Activated CD8-positive, alpha-beta T cell treated with anti-CD3 and anti-CD28 coated beads, Interleukin-2, amount 10 ng/mL, durations not matched to agents 7 days and 5 days (primary cell): ENCODE data around the gene KIAA0753. TPM values are rescaled to one million over a fixed set of nuclear protein-coding genes. Genes with fewer than 3 reads are reported as not detected.

Experiments
- ATAC-seq: fragments of 150-1000 bp; cut with Tn5 transposase; one replicate; pipeline ENCODE4 v1.10.0; 2021; ENCODE audit warnings: moderate library complexity
- CTCF ChIA-PET: fragments of 350-600 bp; sonication (Branson Sonifier 250); formaldehyde crosslinking; loops from one replicate; lab custom pipeline; 2021; ENCODE audit warnings: antibody characterized with exemption; lab: Charles Lee
- POLR2A ChIA-PET: fragments of 350-600 bp; sonication (Branson Sonifier 250); formaldehyde crosslinking; loops from one replicate; lab custom pipeline; 2021; ENCODE audit warnings: antibody characterized with exemption; lab: Charles Lee
- DNase-seq: peaks from one replicate; pipeline ENCODE4 v3.0.0-alpha.2; 2020
- H3K27ac Mint-ChIP-seq: one replicate; pipeline ENCODE4 v1.8.0; 2021; ENCODE audit warnings: mild to moderate bottlenecking, mixed read lengths
- H3K27me3 Mint-ChIP-seq: one replicate; pipeline ENCODE4 v1.8.0; 2021; ENCODE audit warnings: low read depth, mixed read lengths
- H3K36me3 Mint-ChIP-seq: one replicate; pipeline ENCODE4 v1.8.0; 2021; ENCODE audit warnings: low read depth, mixed read lengths
- H3K4me1 Mint-ChIP-seq: one replicate; pipeline ENCODE4 v1.8.0; 2021; ENCODE audit warnings: low read depth, mixed read lengths
- H3K4me3 Mint-ChIP-seq: one replicate; pipeline ENCODE4 v1.8.0; 2021; ENCODE audit warnings: mild to moderate bottlenecking, mixed read lengths
- H3K9me3 Mint-ChIP-seq: one replicate; pipeline ENCODE4 v1.8.0; 2022; ENCODE audit warnings: mixed read lengths; ENCODE audit not compliant: insufficient read depth
- microRNA-seq: library from miRNA; unstranded; fragments of <30 nt; microRNA quantifications from one replicate; pipeline ENCODE4 v1.2.0, GENCODE V29; 2022
- total RNA-seq, 2 experiments: library from RNA; stranded (reverse); gene quantifications; one replicate each; pipeline ENCODE4 v1.2.3, GENCODE V29; 2021

KIAA0753 gene
- total RNA-seq, 2 experiments from 2014 or later: 14.0 to 19.5 TPM

DNA sequence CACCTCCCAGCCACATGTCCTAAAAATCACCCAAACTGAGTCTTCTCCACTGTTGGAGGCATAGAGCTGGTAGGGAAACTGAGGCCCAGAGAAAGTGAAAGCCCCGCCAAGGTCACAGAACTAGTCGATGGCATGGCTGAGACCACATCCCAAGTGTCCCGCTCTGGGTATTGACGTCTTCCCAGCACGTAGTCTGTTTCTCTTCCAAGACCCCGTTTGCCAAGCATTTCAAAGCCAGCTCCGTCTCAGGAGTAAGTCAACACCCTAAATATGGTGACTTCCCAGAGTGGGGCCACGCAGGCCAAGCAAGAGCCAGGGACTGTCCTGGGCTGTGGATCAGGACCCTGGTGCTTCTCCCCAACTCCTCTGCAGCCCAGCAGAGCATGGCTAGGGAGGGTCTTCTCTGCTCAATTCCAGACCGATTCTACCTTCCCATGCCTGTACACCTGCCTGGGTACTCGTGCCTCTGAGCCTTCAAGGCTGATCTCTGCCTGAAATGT is 103.9 kb downstream of the KIAA0753 start:
- Mint-ChIP-seq H3K4me3 (no peak overlapping the region), H3K27ac (no peak overlapping the region), H3K9me3 (no peaks in the 10 kb centered on the region), H3K27me3 (peaks cover 3% of the 10 kb centered on the region), H3K36me3 (no peaks in the 10 kb centered on the region), H3K4me1 (no peaks in the 10 kb centered on the region)
- DNase-seq: no peak
- POLR2A ChIA-PET: interaction anchor here (0.6 kb wide), 1 partner anchor 137 kb away, joined by 3 read pairs; no protein-coding TSS in a partner anchor
- ATAC-seq: no peak
- CTCF ChIA-PET: no interaction called here

DNA sequence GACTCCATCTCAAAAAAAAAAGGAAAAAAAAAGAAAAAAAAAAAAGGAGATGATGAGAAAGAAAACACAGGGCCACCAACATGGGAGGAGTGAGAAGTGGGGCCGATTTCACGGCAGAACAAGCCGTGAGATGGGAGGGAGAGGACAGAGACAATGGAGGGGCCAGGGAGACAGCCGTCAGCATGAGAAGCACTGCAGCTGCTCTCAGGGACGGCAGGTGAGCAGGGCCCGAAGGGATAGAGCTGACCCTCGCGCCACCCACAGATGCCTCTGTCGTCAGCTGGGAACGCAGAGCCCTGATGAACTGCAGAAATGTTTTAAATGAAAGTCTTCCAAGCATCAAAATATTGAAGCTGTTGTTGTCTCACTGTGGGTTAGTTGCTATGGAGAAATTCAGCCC is 104.5 kb downstream of the KIAA0753 start:
- Mint-ChIP-seq H3K36me3 (no peaks in the 10 kb centered on the region), H3K4me1 (no peaks in the 10 kb centered on the region), H3K27me3 (no peaks in the 10 kb centered on the region), H3K27ac (no peak overlapping the region), H3K9me3 (no peaks in the 10 kb centered on the region), H3K4me3 (no peak overlapping the region)
- CTCF ChIA-PET: no interaction called here
- DNase-seq (no peak), ATAC-seq (no peak)
- POLR2A ChIA-PET: interaction anchor here (0.6 kb wide), 1 partner anchor 137 kb away, joined by 3 read pairs; no protein-coding TSS in a partner anchor

GRCh38 chr17:6534846-6535514 is 105.5 kb downstream of the KIAA0753 start:
- no peak overlapping the region for H3K4me3 Mint-ChIP-seq
- ATAC-seq (no peak), DNase-seq (no peak)
- H3K4me1 Mint-ChIP-seq: no peaks in the 10 kb centered on the region
- H3K27ac Mint-ChIP-seq: no peak overlapping the region
- ChIA-PET CTCF (no interaction called here), POLR2A (no interaction called here)
- no peaks in the 10 kb centered on the region for H3K27me3 Mint-ChIP-seq
- H3K9me3 Mint-ChIP-seq: no peaks in the 10 kb centered on the region
- H3K36me3 Mint-ChIP-seq: no peaks in the 10 kb centered on the region

DNA sequence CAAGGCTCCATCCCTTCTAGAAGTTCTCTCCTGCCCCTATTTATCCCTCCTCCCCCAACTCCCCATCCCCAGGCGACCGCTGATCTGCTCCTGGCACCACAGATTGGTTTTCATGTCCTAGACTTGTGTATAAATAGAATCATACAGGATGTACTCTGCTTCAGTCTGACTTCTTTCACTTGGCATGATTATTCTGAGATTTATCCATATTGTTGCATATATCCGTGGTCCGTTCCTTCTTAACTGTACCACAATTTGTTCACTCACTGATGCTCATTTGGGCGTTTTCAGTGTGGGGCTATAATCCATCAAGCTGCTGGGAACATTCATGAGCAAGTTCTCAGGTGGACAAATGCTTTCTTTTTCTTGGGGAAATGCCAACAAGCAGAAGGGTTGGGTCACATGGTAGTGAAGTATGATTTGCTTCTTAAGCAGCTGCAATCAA is 108.0 kb downstream of the KIAA0753 start:
- ChIA-PET CTCF (interaction anchor here (1.3 kb wide), 1 partner anchor 60 kb away, joined by 3 read pairs; no protein-coding TSS in a partner anchor), POLR2A (no interaction called here)
- Mint-ChIP-seq H3K4me3 (no peak overlapping the region), H3K27ac (no peak overlapping the region), H3K9me3 (no peaks in the 10 kb centered on the region), H3K36me3 (no peaks in the 10 kb centered on the region), H3K27me3 (no peaks in the 10 kb centered on the region), H3K4me1 (no peaks in the 10 kb centered on the region)
- DNase-seq: no peak
- no peak for ATAC-seq

DNA sequence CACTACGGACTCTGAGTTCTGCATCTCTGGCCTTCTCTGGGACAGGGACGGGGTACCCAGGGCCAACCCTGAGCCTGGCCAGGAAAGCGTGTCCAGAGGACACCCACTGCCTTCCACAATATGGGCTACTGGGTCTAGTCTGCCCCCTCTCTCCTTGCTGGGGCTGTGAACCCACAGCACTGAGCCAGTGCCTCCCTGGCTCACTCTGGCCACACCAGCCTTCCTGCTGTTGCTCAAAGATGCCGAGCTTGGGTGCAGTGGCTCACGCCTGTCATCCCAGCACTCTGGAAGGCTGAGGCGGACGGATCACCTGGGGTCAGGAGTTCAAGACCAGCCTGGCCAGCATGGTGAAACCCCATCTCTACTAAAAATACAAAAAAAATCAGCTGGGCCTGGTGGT is 108.9 kb downstream of the KIAA0753 start:
- no peaks in the 10 kb centered on the region for H3K36me3 Mint-ChIP-seq
- ChIA-PET POLR2A (no interaction called here), CTCF (interaction anchor here (1.3 kb wide), 1 partner anchor 60 kb away, joined by 3 read pairs; no protein-coding TSS in a partner anchor)
- H3K4me3 Mint-ChIP-seq: no peak overlapping the region
- ATAC-seq (no peak), DNase-seq (no peak)
- H3K9me3 Mint-ChIP-seq: no peaks in the 10 kb centered on the region
- no peak overlapping the region for H3K27ac Mint-ChIP-seq
- H3K4me1 Mint-ChIP-seq: no peaks in the 10 kb centered on the region
- H3K27me3 Mint-ChIP-seq: no peaks in the 10 kb centered on the region

DNA sequence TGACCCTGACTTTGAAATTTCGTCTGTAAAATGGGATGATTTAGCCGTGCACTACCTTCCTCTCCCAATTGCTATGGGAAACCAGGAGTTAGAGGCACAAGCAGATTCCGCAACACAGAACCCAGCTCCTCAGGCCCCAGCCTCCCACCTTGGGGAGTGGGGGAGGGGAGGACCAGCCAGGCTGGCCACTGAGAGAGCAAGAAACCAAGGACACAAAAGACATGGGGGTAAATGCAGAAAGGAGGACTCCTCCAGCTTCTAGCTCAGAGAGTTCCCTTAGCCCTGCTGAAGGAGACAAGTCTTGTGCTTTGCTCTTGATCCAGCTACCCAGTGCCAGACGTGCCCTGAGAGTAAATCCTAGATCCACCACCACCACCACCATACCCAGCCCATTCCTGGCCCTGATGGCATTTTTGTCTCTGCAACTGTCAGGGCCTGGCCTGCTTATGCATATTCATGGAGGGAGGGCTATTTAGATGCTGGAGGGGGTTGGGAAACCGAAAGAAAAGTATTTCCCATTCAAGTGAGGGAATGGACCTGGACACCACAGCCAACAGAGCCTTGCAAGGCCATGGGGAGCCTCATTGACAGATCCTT is 110.1 kb downstream of the KIAA0753 start:
- no peaks in the 10 kb centered on the region for H3K4me1 Mint-ChIP-seq
- no peak for ATAC-seq
- DNase-seq: no peak
- ChIA-PET CTCF (no interaction called here), POLR2A (no interaction called here)
- H3K36me3 Mint-ChIP-seq: no peaks in the 10 kb centered on the region
- H3K27ac Mint-ChIP-seq: no peak overlapping the region
- H3K9me3 Mint-ChIP-seq: no peaks in the 10 kb centered on the region
- no peak overlapping the region for H3K4me3 Mint-ChIP-seq
- no peaks in the 10 kb centered on the region for H3K27me3 Mint-ChIP-seq

- ATAC-seq (no peak), DNase-seq (no peak)
- Mint-ChIP-seq H3K27ac (no peak overlapping the region), H3K36me3 (no peaks in the 10 kb centered on the region), H3K9me3 (no peaks in the 10 kb centered on the region), H3K27me3 (no peaks in the 10 kb centered on the region), H3K4me1 (no peaks in the 10 kb centered on the region), H3K4me3 (no peak overlapping the region)
- ChIA-PET POLR2A (no interaction called here), CTCF (no interaction called here)
Observed at GRCh38 chr17:6528557-6528956, 112.0 kb downstream of the KIAA0753 start.

Small RNAs within 50 kb of the gene (microRNA-seq; reads per million reads assigned to microRNA genes)
- not detected for gene MIR4520-1
- gene MIR4520-2: not detected

Other genes starting within 250 kb of the KIAA0753 start
- gene AIPL1, start 205.6 kb downstream of the KIAA0753 start, total RNA-seq: not detected
- 10 to 100 TPM; 17.1 to 20.4 TPM for gene PIMREG, start 196.3 kb downstream of the KIAA0753 start, total RNA-seq
- under 1 TPM; 0.68 to 0.71 TPM for gene PITPNM3, start 84.2 kb downstream of the KIAA0753 start, total RNA-seq
- gene TXNDC17, start 349 bp upstream of the KIAA0753 start, total RNA-seq: 10 to 100 TPM; 81.8 to 94.7 TPM
- gene MED31, start 10.9 kb upstream of the KIAA0753 start, total RNA-seq: 10 to 100 TPM; 16.9 to 20.2 TPM
- 1 to 10 TPM in 1 of 2 experiments, under 1 TPM in 1; 0.92 to 1.5 TPM for gene C17orf100, start 11.1 kb upstream of the KIAA0753 start, total RNA-seq
- gene SLC13A5, start 72.7 kb upstream of the KIAA0753 start, total RNA-seq: not detected
- 100 to 1,000 TPM; 298 to 306 TPM for gene XAF1, start 115.3 kb upstream of the KIAA0753 start, total RNA-seq
- gene FBXO39, start 135.5 kb upstream of the KIAA0753 start, total RNA-seq: 1 to 10 TPM; 1.5 to 1.9 TPM
- gene TEKT1, start 191.0 kb upstream of the KIAA0753 start, total RNA-seq: not detected